Right atrium auricular region (tissue), 2 donors: Measurements from ENCODE around the gene PTCH1. TPM values are rescaled to one million over a fixed set of nuclear protein-coding genes. Genes with fewer than 3 reads are reported as not detected.

ENCODE experiments used
- DNase-seq: peaks from one replicate; pipeline ENCODE4 v3.0.0-alpha.2; 2019; ENCODE audit warnings: low spot score
- H3K27ac ChIP-seq, 2 donors: fragments of 200-600 bp; sonication (generic); 1 replicate in 1 of 2; 2 replicates in 1 of 2; pipeline ENCODE4 v1.5.1; 2016 to 2019
- H3K27me3 ChIP-seq, 2 donors: fragments of 200-600 bp; sonication (generic); one replicate each; pipeline versions ENCODE4 v1.5.1 to v1.6.0; 2017 to 2019
- H3K36me3 ChIP-seq: fragments of 200-600 bp; sonication (generic); one replicate; pipeline ENCODE4 v1.5.1; 2016
- H3K4me1 ChIP-seq, 2 donors: fragments of 200-600 bp; sonication (generic); one replicate each; pipeline versions ENCODE4 v1.5.1 to v1.6.0; 2017 to 2019
- H3K4me3 ChIP-seq, 2 donors: fragments of 200-600 bp; sonication (generic); 1 replicate in 1 of 2; 2 replicates in 1 of 2; pipeline ENCODE4 v1.5.1; 2017 to 2019; ENCODE audit warnings: mild to moderate bottlenecking in 1 of 2, moderate library complexity in 1 of 2
- H3K9me3 ChIP-seq, 2 donors: fragments of 200-600 bp; sonication (generic); one replicate each; pipeline ENCODE4 v1.5.1; 2019
- CTCF ChIP-seq, 2 donors: fragments of 200-600 bp; sonication (generic); IDR thresholded peaks; one replicate each; pipeline ENCODE4 v1.5.1; 2019; ENCODE audit warnings: antibody characterized with exemption in 2 of 2
- total RNA-seq, 2 donors: library from RNA; depleted of rRNA; stranded (reverse); fragments of >200 nt; gene quantifications; one replicate each; pipeline ENCODE4 v1.1.0, GENCODE V29; 2016

Gene PTCH1
- total RNA-seq, 2 donors from 2014 or later: 5.4 to 6.3 TPM

DNA sequence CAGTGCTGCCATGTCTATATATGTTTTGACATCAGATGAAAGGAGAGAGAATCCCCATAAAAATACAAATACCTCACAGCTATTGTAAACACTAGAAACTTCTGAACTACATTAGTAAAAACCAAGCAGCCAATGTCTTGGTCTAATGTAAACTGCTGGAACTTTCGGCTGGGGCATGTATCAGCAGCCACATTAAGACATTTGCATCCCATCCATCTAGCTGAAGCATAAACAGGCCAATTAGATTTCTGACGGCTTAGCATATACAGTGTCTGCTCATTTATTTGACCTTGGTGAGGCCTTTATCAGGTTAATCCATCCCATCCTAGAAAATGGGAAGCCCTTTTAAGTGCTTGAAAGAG is 65.7 kb downstream of the PTCH1 start:
- no peaks in the 10 kb centered on the region for H3K9me3 ChIP-seq
- H3K36me3 ChIP-seq: peaks cover 70% of the 10 kb centered on the region
- H3K27ac ChIP-seq: no peak overlapping the region
- no peaks in the 10 kb centered on the region for H3K27me3 ChIP-seq
- no peaks in the 10 kb centered on the region for H3K4me1 ChIP-seq
- no peak overlapping the region for H3K4me3 ChIP-seq
- DNase-seq: no peak
- TF ChIP-seq CTCF (IDR thresholded peaks at IDR 0.05): no peak

- DNase-seq: no peak
- Histone ChIP-seq H3K27ac (no peak overlapping the region), H3K27me3 (no peaks in the 10 kb centered on the region), H3K4me1 (no peaks in the 10 kb centered on the region), H3K4me3 (no peak overlapping the region), H3K9me3 (no peaks in the 10 kb centered on the region), H3K36me3 (peaks cover 66% of the 10 kb centered on the region)
- no peak for TF ChIP-seq CTCF (IDR thresholded peaks at IDR 0.05)
Observed at GRCh38 chr9:95450171-95451064, 66.4 kb downstream of the PTCH1 start.

- Histone ChIP-seq H3K4me3 (no peak overlapping the region), H3K27ac (no peak overlapping the region), H3K4me1 (no peaks in the 10 kb centered on the region), H3K27me3 (no peaks in the 10 kb centered on the region), H3K36me3 (peaks cover 65% of the 10 kb centered on the region), H3K9me3 (no peaks in the 10 kb centered on the region)
- no peak for TF ChIP-seq CTCF (IDR thresholded peaks at IDR 0.05)
- no peak for DNase-seq
Observed at GRCh38 chr9:95449016-95449415, 67.8 kb downstream of the PTCH1 start.

GRCh38 chr9:95447660-95448420 is 68.9 kb downstream of the PTCH1 start:
- no peak for TF ChIP-seq CTCF (IDR thresholded peaks at IDR 0.05)
- Histone ChIP-seq H3K36me3 (peaks cover 59% of the 10 kb centered on the region), H3K27me3 (no peaks in the 10 kb centered on the region), H3K4me1 (no peaks in the 10 kb centered on the region), H3K9me3 (no peaks in the 10 kb centered on the region), H3K4me3 (no peak overlapping the region), H3K27ac (no peak overlapping the region)
- no peak for DNase-seq

- no peak for TF ChIP-seq CTCF (IDR thresholded peaks at IDR 0.05)
- Histone ChIP-seq H3K4me1 (no peaks in the 10 kb centered on the region), H3K27me3 (no peaks in the 10 kb centered on the region), H3K9me3 (no peaks in the 10 kb centered on the region), H3K36me3 (peaks cover 54% of the 10 kb centered on the region), H3K4me3 (no peak overlapping the region), H3K27ac (no peak overlapping the region)
- no peak for DNase-seq
Observed at GRCh38 chr9:95446984-95447383, 69.8 kb downstream of the PTCH1 start.
